Stomach (tissue), 4 donors: ENCODE measurements around the gene FAM110D.

Experiments
- EP300 ChIP-seq: sonication (generic); formaldehyde crosslinking; IDR thresholded peaks from one replicate; pipeline ENCODE4 v1.6.1; 2017; ENCODE audit warnings: antibody characterized with exemption
- POLR2A ChIP-seq, 4 donors: fragments of 450-650 bp; IDR thresholded peaks; one replicate each; pipeline ENCODE4 v1.6.1; 2016; ENCODE audit warnings: antibody characterized with exemption in 4 of 4, control low read depth in 2 of 4, mild to moderate bottlenecking in 1 of 4, moderate library complexity in 1 of 4
- POLR2AphosphoS5 ChIP-seq, 3 donors: sonication (generic); formaldehyde crosslinking; IDR thresholded peaks; one replicate each; pipeline ENCODE4 v1.6.1; 2016; ENCODE audit warnings: antibody characterized with exemption in 3 of 3
- TF ChIP-seq, protein P1 (sequence below), 7 experiments: fragments of 450-650 bp in 4 of 7; fragments of 200-600 bp in 3 of 7; sonication (generic) in 3 of 7; IDR thresholded peaks; one replicate each; pipeline ENCODE4 v1.5.1; 2016 to 2019; ENCODE audit warnings: antibody characterized with exemption in 7 of 7, control low read depth in 2 of 7, mild to moderate bottlenecking in 1 of 7

GRCh38 chr1:26213335-26213905, 54.5 kb downstream of the FAM110D start:
- TF ChIP-seq POLR2A (IDR thresholded peaks at IDR 0.05) (no peak), EP300 (no peak), POLR2AphosphoS5 (IDR thresholded peaks at IDR 0.05) (no peak)
- TF ChIP-seq, protein P1, sequence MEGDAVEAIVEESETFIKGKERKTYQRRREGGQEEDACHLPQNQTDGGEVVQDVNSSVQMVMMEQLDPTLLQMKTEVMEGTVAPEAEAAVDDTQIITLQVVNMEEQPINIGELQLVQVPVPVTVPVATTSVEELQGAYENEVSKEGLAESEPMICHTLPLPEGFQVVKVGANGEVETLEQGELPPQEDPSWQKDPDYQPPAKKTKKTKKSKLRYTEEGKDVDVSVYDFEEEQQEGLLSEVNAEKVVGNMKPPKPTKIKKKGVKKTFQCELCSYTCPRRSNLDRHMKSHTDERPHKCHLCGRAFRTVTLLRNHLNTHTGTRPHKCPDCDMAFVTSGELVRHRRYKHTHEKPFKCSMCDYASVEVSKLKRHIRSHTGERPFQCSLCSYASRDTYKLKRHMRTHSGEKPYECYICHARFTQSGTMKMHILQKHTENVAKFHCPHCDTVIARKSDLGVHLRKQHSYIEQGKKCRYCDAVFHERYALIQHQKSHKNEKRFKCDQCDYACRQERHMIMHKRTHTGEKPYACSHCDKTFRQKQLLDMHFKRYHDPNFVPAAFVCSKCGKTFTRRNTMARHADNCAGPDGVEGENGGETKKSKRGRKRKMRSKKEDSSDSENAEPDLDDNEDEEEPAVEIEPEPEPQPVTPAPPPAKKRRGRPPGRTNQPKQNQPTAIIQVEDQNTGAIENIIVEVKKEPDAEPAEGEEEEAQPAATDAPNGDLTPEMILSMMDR (IDR thresholded peaks at IDR 0.05), result no peak
